ENCODE measurements around the gene LETM1. TPM values are rescaled to one million over a fixed set of nuclear protein-coding genes. Genes with fewer than 3 reads are reported as not detected.
"Not testable (repeated sequence)": the region's sequence is repeated elsewhere in the genome, so short reads cannot be mapped to it uniquely, and the experiment has no call there.

The LETM1 gene
- total RNA-seq, 1 donor from 2014 or later, result 64.1 TPM

DNA sequence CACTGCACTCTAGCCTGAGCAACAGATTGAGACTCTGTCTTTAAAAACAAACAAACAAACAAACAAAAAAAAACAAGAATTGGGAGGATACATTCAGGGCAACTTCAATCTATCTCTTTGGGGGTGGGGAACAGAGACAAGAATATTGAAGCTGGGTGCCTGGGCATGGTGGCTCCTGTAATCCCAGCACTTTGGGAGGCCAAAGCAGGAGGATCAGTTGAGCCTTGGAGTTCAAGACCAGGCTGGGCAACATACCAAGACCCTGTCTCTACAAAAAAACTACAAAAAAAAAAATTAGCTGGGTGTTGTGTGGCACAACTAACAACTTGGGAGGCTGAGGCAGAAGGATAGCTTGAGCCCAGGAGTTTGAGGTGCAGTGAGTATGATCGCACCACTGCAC is 1.2 kb downstream of the LETM1 start:
- intact Hi-C loops (cut with micrococcal nuclease), result loop anchor here (1.0 to 10.0 kb wide), 3 partner anchors 45 to 507 kb away; partner anchors contain the start of gene UVSSA

DNA sequence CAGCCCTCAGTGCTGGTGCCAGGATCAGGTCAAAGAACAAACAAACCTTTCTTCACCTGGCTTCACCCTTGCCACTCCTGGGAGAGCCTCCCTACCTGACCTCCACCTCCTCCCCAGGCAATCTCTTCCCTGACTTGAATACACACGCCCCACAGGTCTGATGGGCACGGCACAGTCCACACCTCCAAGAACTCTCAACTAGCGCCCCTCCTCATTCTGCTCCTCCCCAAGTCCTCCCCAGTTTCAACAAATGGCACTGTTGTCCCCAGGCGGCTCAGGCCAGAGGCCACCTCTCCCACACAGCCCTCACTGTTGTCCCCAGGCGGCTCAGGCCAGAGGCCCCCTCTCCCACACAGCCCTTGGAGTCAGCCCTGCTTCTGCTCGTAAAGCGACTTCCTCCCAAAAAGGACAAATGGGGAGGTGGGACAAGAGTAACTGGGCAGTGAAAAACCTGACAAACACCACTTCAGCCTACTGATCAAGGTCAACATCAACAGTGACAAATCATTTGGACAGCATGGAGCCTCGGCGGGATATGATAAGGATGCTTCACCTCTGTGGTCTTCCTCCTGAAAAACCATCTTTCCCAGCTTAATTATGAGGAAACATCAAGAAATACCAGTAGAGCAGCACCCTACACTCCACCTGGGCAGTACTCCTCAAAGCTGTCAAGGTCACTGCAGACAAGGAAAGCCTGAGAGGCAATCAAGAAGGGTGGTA is 2.9 kb downstream of the LETM1 start:
- intact Hi-C loops (cut with micrococcal nuclease), result loop anchor here (10.0 kb wide), 1 partner anchor 278 kb away; no protein-coding TSS in a partner anchor

DNA sequence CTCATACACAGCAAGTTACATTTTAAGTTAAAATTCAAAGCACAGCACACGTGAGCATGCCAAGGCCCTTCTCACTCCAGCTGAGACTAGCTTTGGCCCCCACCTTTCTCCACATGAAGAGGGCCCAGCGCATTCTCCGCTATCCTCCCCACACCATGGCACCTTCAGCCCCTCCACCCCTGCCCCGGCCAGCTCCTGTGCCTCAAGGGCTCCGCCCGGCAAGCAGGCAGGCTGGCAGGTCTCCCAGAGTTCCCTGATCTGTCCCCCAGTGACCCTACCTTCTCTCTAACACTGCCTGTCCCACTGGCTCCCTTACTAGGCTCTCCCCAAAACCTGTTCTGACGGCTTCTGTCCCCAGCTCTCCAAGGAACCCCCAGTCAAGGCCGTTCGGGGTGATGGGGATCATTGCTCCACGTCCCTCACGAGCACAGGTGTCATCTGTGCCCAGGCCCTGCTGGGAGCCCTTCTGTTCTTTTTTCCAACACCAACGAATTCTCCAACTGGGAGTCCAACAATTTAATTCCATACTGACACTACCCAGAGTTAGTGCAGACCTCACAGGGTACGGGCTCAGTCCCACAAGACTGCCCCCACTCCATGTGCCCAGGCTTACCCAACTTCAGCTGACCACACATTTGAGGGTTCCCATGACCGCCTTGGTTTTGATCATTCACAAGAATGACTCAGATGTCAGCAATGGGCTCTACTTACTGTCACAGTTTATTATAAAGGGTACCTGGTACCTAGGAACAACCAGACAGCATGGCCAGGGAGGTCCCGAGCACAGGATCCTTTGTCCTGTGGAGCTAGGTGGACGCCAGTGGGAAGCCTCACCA is 4.2 kb downstream of the LETM1 start:
- intact Hi-C loops (cut with micrococcal nuclease), result loop anchor here (10.0 kb wide), 1 partner anchor 277 kb away; no protein-coding TSS in a partner anchor

DNA sequence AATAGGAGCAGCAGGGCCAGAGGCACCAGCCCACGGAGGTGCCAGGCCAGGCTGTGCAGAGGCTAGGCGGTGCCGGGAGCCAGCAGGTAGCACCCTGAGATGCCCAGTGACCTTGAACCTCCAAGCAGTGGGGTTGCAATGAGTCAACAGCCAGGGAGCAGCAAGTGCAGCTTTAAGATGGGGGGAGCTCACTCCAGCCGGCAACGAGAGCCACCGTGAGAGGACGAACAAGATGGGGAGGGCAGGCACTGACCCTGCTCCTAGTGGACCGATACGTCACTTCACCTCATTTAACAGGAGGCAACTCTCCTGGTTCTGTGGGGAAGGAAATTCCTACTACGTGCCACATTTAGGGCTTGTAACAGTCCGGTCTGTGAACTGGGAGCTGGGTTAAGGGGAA is 4.8 kb downstream of the LETM1 start:
- intact Hi-C loops (cut with micrococcal nuclease), result loop anchor here (10.0 kb wide), 1 partner anchor 276 kb away; no protein-coding TSS in a partner anchor

DNA sequence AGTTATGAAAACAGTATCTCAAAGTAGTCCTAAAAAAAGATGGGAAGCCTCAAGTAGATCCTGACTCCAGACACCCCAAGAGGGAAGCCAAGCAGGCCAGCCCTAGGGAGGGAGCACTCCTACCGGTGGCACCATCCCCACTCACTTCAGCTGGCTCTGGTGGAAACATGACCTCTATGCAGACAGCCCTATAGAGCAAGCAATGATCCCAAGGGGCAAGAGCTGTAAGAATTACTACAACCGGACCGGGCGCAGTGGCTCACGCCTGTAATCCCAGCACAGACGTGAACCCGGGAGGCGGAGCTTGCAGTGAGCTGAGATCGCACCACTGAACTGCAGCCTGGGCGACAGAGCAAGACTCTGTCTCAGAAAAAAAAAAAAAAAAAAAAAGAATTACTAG is 5.7 kb downstream of the LETM1 start:
- intact Hi-C loops (cut with micrococcal nuclease), result loop anchor here (10.0 kb wide), 1 partner anchor 275 kb away; no protein-coding TSS in a partner anchor

DNA sequence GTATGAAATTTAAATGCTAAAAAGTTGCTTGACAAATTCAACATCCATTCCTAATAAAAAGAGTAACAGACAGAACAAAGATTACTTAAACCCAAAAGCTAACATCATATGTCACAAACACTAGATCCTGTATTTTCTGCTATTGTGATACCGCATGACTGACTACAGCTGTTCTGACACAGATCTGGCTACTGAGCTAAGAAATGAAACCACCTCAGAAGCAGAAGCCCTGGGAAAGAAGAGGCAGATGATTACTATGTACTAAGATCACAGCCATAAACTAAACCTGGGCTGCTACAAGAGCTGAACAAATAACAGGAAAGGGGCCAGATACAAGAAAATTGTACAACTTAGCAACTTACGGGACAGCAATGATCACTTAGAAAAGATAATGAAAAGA is 9.4 kb downstream of the LETM1 start:
- intact Hi-C loops (cut with micrococcal nuclease), result no loop called here

DNA sequence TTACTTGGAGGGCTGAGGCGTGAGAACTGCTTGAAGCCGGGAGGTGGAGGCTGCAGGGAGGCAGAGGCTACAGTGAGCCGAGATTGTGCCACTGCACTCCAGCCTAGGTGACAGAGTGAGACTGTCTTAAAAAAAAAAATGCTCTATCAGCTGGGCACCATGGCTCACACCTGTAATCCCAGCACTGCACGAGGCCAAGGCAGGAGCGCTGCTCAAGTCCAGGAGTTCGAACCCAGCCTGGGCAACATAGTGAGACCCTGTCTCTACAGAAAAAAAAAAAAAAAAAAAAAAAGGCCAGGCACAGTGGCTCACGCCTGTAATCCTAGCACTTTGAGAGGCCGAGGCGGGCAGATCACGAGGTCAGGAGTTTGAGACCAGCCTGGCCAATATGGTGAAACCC is 11.3 kb downstream of the LETM1 start:
- intact Hi-C loops (cut with micrococcal nuclease), result not testable (repeated sequence)

DNA sequence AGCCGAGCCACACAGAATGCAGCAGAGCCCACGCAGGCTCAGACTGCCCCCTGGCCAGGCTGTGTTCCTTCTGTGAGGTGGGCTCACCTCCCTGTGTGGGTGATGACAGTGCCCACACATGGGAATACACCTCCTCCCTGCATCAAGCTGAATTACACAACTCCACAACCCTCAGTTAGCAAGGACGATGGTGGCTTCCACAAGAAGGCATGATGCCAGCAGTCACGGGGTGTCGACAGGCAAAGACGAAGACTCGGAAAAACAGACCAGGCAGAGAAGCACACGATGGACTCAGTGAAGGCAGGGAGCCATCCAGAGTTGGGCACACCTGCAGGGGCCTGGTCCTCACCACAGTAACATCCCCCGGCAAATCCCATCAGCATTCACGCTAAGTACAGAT is 12.1 kb downstream of the LETM1 start:
- intact Hi-C loops (cut with micrococcal nuclease), result no loop called here

DNA sequence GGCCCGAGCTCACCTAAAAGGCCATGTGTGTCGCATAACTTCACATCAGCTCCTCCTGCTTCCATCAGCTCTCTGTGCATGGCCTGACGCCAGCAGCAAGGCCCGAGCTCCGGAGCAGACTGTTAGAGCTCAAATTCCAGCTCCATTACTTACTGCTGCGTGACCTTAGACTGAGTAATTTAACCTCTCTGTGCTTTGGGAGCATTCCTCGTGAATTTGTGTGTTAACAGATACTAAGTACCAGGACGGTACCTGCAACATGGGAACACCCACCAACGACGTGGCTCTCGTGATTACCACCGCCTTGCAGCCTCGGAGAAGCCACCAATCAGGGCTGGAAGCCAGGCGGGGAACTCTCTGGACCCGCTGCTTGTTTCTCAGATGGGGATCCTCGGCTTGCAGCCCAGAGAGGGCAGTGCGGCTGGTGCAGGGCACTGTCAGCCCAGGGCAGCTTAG is 12.9 kb downstream of the LETM1 start:
- intact Hi-C loops (cut with micrococcal nuclease), result no loop called here

DNA sequence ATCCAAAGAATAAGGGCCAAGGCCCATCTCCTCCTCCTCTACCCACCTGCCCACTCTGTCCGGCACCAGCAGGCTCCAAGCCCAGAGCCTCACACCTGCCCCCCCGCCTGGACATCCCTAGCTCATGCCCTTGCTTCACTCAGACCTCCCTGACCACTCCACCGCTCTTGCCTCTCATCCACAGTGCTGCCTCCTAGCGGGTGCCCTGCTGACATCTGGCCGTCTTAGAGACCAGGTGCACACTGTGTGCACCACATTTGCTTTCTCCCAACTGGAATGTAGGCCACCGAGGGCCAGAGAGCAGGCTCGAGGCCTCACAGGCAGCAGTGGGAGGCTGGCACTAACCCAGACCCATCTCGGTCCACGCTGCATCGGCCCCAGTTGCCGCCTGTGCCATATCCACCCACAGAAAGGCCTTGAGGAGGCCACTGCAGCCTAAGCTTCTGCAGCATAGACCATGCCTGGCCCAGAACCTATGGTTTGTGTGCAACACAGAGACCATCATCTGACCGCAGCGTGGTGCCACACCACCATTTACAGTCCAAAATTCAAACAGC is 13.5 kb downstream of the LETM1 start:
- intact Hi-C loops (cut with micrococcal nuclease), result no loop called here

DNA sequence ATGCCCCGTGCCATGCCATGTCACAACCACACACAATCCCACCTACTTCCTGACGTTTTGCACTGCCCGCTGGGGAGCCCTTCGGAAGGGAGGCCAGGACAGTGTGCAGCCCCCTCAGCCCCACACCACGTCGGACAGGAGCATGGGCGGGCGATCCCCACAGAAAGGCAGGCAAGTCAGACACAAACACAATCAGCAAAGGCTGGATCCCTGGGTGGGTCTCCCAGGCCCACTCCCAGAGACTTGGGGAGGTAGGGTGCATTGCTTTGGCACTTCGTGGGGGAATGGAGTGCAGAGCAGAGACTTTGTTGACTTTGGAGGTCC is 14.1 kb downstream of the LETM1 start:
- intact Hi-C loops (cut with micrococcal nuclease), result no loop called here

DNA sequence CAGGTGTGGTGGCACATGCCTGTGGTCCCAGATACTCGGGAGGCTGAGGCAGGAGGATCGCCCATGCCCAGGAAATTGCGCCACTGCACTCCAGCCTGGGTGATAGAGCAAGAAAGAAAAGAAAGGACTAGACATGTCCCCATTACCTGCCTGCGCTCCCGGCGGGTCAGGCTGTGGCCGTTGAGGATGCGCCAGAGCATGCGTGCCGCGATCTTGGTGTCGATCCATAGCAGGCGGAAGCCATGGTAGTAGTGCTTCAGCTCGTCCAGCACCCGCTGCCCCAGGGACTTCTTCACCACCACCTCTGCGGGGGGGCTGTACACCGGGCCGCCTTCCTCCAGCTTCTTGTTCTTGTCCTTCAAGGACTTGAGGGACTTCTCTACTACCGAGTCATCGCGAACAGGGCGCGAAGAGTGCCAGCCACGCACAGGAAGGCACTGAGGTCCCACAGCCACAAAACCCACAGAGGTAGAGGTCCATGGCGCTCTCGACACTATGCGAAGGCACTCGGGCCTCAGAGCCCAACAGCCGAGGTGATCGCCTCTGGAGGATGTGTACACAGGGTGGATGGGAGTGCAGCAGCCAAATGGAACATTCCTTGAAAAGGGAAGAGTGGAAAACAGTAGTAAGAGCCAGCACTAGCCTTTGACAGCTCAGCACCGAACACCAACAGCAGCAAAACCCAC is 14.6 kb downstream of the LETM1 start:
- intact Hi-C loops (cut with micrococcal nuclease), result no loop called here

DNA sequence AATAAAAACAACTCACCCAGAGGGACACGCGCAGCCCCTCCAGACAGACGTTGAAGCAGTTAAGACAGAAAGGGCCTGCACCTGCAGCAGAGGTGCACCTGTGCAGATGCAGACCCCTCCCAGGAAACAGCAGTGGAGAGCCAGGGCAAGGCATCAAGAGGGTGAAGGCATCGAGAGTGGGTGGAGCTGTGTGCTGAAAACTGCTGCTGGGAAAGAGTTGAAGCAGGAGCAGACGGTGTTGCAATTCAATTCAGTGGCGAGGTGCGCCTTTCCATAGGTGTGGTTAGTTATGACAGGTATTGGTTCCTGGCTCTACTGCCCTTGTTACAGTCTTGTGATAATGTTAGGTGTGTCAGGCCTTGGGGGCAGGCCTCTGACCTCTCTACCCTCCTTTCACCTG is 16.7 kb downstream of the LETM1 start:
- intact Hi-C loops (cut with micrococcal nuclease), result no loop called here

DNA sequence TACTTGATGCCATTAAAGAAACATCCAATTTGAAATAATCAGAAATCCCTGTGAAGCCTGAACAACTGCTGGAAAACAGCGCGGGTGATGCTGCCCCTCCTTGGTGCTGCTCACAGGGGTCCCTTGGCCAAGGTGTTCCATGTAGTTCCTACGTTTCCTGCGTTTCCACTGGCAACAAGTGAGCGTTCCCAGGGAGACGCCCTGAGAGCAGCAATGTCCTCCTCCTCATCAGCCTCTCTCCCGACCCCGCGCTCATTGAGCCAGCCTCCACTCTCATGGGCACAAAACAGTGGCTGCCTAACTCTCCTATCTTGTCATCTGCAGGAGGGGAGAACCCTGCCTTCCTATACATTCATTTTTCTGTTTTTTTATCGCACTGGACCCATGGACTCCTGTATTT is 18.9 kb downstream of the LETM1 start:
- intact Hi-C loops (cut with micrococcal nuclease), result no loop called here

DNA sequence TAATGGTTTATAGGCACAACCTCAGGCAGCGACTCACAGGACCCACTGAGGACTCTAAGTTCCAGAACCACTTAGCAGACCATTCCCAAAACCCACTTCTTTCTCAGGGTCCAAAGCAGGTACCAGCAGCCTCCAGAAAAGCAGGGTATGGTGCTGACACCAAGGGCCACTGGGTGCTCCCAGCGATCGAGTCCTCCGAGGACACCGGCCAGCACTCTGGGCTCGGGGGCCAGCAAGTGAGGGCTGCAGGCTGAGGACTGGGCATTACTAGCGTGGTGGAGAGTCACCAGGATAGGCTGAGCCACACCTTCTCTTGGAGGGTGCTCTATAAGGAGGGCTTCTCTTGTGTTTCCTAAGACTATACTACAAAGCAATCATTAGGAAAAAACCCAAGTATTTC is 19.3 kb downstream of the LETM1 start:
- intact Hi-C loops (cut with micrococcal nuclease), result no loop called here

DNA sequence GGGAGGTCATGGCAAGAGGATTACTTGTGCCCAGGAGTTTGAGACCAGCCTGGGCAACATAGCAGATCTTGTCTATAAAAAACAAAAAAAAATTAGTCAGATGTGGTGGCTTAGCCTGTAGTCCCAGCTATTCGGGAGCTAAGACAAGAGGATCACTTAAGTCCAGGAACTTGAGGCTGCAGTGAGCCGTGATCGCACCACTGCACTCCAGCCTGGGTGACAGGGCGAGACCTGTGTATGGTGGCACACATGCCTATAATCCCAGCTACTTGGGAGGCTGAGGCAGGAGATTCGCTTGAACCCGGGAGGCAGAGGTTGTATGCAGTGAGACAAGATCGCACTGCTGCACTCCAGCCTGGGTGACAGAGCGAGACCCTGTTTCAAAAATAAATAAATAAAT is 20.1 kb downstream of the LETM1 start:
- intact Hi-C loops (cut with micrococcal nuclease), result not testable (repeated sequence)

DNA sequence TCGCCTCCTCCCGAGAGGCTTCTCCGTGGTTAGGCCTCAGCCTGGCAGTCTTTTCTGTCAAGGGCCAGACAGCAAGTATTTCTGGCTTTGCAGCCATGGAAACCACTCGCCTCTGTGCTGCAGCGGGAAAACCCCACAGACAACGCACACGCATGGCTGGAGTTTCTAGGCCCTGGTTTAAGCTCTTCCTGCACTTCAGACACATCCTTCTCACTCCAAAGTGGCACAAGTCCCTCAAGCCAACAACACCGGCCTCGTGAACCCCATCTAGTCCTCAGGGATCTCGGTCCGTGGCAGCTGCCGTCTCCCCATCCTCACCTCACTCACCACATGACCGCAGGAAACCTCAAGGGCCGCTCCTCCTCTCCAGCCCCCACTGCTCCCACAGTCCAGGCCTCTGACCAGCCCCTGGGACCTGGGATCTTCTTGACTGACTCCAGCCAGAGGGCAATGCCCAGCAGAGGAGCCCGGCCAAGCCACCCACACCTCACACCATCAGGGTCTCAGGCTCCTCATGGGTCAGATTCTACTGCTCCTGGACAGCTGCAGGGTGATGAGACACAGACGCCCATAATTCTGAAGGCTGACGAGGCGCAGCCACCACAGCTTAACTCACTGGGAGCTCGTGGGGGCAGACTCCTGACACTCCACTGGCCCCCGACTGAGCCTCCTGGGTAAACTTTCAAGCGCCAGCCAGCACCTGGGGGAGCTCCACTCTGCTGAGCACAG is 21.7 kb downstream of the LETM1 start:
- intact Hi-C loops (cut with micrococcal nuclease), result no loop called here

DNA sequence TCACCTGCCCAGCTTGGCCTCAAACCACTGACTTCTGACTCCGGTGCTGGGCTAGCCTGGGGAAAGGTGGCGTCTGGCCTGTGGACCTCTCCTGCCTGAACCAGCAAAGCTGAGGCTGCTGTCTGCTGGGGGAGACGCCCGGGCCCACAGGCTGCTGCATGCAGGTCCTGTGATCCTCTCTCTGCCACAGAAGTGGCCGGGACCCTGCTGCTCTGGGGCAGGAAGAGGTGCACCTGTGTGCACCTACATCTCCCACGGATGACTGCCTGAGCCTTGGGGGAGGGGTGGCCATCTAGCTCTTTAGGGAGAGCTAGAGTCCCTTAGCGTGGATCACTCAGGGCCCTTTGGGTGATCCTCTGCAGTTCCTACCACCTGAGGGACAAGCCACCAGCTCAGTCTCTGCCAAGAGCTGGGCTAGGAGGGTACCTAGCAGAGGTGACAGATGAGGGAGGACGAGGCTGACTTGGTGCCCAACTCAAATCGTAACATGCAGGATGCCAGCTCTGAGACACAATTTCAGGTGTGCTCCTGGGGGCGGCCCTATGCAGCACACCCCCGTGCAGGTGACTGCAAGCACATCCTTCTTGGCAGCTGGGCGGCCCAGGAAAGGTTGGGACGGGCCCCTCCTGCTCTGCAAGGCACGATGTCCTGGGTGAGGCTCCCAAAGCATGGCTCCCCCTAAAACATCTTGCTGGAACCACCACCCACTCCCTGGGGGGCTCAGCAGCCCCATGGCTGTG is 22.5 kb downstream of the LETM1 start:
- intact Hi-C loops (cut with micrococcal nuclease), result no loop called here

DNA sequence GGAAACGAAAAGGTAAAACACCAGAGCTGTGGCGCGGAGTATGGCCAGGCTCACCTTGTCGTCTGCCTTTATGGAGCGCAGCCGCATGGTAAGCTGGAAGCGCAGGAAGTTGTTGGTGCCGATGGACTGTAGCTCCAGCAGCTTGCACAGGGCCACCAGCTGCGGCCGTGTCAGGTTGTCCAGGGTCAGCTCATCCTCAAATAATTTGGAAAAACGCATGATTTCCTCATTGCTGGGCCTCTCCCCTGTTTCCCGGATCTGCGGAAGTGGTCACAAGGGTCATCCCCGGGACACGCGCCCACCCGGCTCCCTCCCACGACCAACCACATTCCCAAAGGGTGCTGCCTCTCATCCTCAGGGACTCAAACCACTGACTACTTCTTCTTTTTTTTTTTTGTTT is 23.3 kb downstream of the LETM1 start:
- intact Hi-C loops (cut with micrococcal nuclease), result no loop called here

DNA sequence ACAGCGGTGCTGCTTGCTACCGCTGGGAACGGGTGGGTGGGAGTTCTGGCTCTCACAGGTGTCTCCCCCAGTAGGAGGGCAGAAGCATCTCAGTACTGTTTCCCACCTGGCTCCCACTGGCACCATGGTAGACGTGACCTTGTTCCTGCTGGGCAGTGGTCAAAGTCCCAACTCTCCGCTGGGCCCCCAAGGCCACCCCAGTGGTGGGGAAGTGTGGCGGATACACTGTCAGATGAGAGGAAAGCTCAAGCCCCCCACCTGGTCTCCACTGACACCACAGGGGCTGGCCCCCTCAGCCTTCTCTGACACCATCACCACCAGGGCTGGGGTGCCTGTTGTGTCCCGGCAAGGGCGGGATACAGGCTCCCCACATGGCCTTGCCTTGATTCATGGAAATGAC is 24.6 kb downstream of the LETM1 start:
- intact Hi-C loops (cut with micrococcal nuclease), result no loop called here
